H9 (cell line): ENCODE results near the gene FAM221B. TPM values are rescaled to one million over a fixed set of nuclear protein-coding genes. Genes with fewer than 3 reads are reported as not detected.

ENCODE experiments used
- DNase-seq: peaks from one replicate; pipeline ENCODE4 v3.0.0-alpha.2; 2017
- H2AFZ ChIP-seq: one replicate; pipeline ENCODE4 v1.6.1; 2013; ENCODE audit warnings: mild to moderate bottlenecking, low read length, control low read depth, moderate library complexity
- H2AK5ac ChIP-seq: 2 replicates; pipeline ENCODE4 v1.6.1; 2013; ENCODE audit warnings: low read length, control low read depth, mixed read lengths; ENCODE audit not compliant: insufficient read length
- H2BK120ac ChIP-seq: one replicate; pipeline ENCODE4 v1.6.1; 2013; ENCODE audit warnings: low read depth, mild to moderate bottlenecking, low read length, control low read depth, inconsistent platforms; ENCODE audit not compliant: poor library complexity, severe bottlenecking
- H2BK12ac ChIP-seq: 2 replicates; pipeline ENCODE4 v1.6.1; 2013; ENCODE audit warnings: low read length, control low read depth, mixed read lengths, low read depth; ENCODE audit not compliant: insufficient read length
- H2BK15ac ChIP-seq: 2 replicates; pipeline ENCODE4 v1.6.1; 2013; ENCODE audit warnings: low read depth, low read length, control low read depth
- H2BK20ac ChIP-seq: one replicate; pipeline ENCODE4 v1.6.1; 2013; ENCODE audit warnings: low read depth, mild to moderate bottlenecking, low read length, control low read depth, inconsistent platforms; ENCODE audit not compliant: poor library complexity, severe bottlenecking
- H2BK5ac ChIP-seq: 2 replicates; pipeline ENCODE4 v1.6.1; 2013; ENCODE audit warnings: low read length, control low read depth, mixed read lengths; ENCODE audit not compliant: insufficient read length
- H3K14ac ChIP-seq: 2 replicates; pipeline ENCODE4 v1.6.1; 2013; ENCODE audit warnings: low read length, control low read depth; ENCODE audit not compliant: insufficient read depth
- H3K18ac ChIP-seq: 2 replicates; pipeline ENCODE4 v1.6.1; 2013; ENCODE audit warnings: low read depth, mild to moderate bottlenecking, mixed read lengths, low read length, control low read depth; ENCODE audit not compliant: insufficient read length
- H3K23ac ChIP-seq: 2 replicates; pipeline ENCODE4 v1.6.1; 2013; ENCODE audit warnings: low read length, control low read depth, mixed read lengths, low read depth; ENCODE audit not compliant: insufficient read length
- H3K23me2 ChIP-seq: 2 replicates; pipeline ENCODE4 v1.6.1; 2013; ENCODE audit warnings: low read depth, mild to moderate bottlenecking, mixed read lengths, low read length, control low read depth; ENCODE audit not compliant: insufficient read length, poor library complexity, severe bottlenecking
- H3K27ac ChIP-seq: 2 replicates; pipeline ENCODE4 v1.5.1; 2013; ENCODE audit warnings: low read length, control low read depth, mixed read lengths, low read depth; ENCODE audit not compliant: insufficient read length
- H3K27me3 ChIP-seq: 2 replicates; pipeline ENCODE4 v1.6.1; 2013; ENCODE audit warnings: low read length, control low read depth, inconsistent platforms; ENCODE audit not compliant: insufficient read depth
- H3K4ac ChIP-seq: 2 replicates; pipeline ENCODE4 v1.6.1; 2013; ENCODE audit warnings: low read depth, mild to moderate bottlenecking, control low read depth, inconsistent platforms, low read length, moderate library complexity
- H3K4me1 ChIP-seq: 2 replicates; pipeline ENCODE4 v1.6.1; 2013; ENCODE audit warnings: low read length, control low read depth, inconsistent platforms; ENCODE audit not compliant: insufficient read depth
- H3K4me2 ChIP-seq: 2 replicates; pipeline ENCODE4 v1.6.1; 2013; ENCODE audit warnings: low read length, control low read depth, mixed read lengths; ENCODE audit not compliant: insufficient read length, insufficient read depth
- H3K56ac ChIP-seq: 2 replicates; pipeline ENCODE4 v1.6.1; 2013; ENCODE audit warnings: low read depth, mild to moderate bottlenecking, mixed read lengths, low read length, control low read depth; ENCODE audit not compliant: insufficient read length
- H3K79me1 ChIP-seq: 2 replicates; pipeline ENCODE4 v1.6.1; 2013; ENCODE audit warnings: low read depth, mild to moderate bottlenecking, moderate library complexity, low read length, control low read depth, inconsistent platforms; ENCODE audit not compliant: insufficient read depth, poor library complexity, severe bottlenecking
- H3K79me2 ChIP-seq: 2 replicates; pipeline ENCODE4 v1.6.1; 2013; ENCODE audit warnings: low read length, control low read depth, inconsistent platforms; ENCODE audit not compliant: insufficient read depth
- H3K9ac ChIP-seq: 2 replicates; pipeline ENCODE4 v1.6.1; 2013; ENCODE audit warnings: low read length, control low read depth, mixed read lengths; ENCODE audit not compliant: insufficient read length; ENCODE audit errors: extremely low read depth
- H3K9me3 ChIP-seq: one replicate; pipeline ENCODE4 v1.6.1; 2013; ENCODE audit warnings: low read depth, low read length, inconsistent platforms; ENCODE audit not compliant: control insufficient read depth
- H3T11ph ChIP-seq: one replicate; pipeline ENCODE4 v1.6.1; 2013; ENCODE audit warnings: mild to moderate bottlenecking, low read length, control low read depth, inconsistent platforms
- H4K20me1 ChIP-seq: one replicate; pipeline ENCODE4 v1.6.1; 2013; ENCODE audit not compliant: control insufficient read depth, insufficient read length, insufficient read depth
- H4K5ac ChIP-seq: 2 replicates; pipeline ENCODE4 v1.6.1; 2013; ENCODE audit warnings: low read depth, mild to moderate bottlenecking, mixed read lengths, low read length, control low read depth; ENCODE audit not compliant: insufficient read length
- H4K8ac ChIP-seq: replicated peaks from 2 replicates; pipeline ENCODE4 v1.6.1; 2013; ENCODE audit warnings: low read length, control low read depth, mixed read lengths, low read depth; ENCODE audit not compliant: insufficient read length
- H4K91ac ChIP-seq: 2 replicates; pipeline ENCODE4 v1.6.1; 2013; ENCODE audit warnings: low read depth, mild to moderate bottlenecking, moderate library complexity, mixed read lengths, low read length, control low read depth; ENCODE audit not compliant: insufficient read length
- H3K27ac Mint-ChIP-seq, 3 experiments: 2 replicates in 2 of 3; 3 replicates in 1 of 3; pipeline ENCODE4 v1.8.0; 2020 to 2021; ENCODE audit warnings: mixed read lengths in 3 of 3, mild to moderate bottlenecking in 1 of 3, moderate library complexity in 1 of 3
- H3K27me3 Mint-ChIP-seq: 2 replicates; pipeline ENCODE4 v1.8.0; 2021; ENCODE audit warnings: low read depth, mild to moderate bottlenecking, moderate library complexity, mixed read lengths
- H3K36me3 Mint-ChIP-seq, 3 experiments: 2 replicates in 2 of 3; 3 replicates in 1 of 3; pipeline ENCODE4 v1.8.0; 2020 to 2021; ENCODE audit warnings: low read depth in 3 of 3, mixed read lengths in 3 of 3; ENCODE audit not compliant: insufficient read depth in 1 of 3
- H3K4me1 Mint-ChIP-seq, 2 experiments: 2 replicates each; pipeline ENCODE4 v1.8.0; 2020; ENCODE audit warnings: mixed read lengths in 2 of 2
- H3K4me3 Mint-ChIP-seq, 2 experiments: 2 replicates in 1 of 2; 3 replicates in 1 of 2; pipeline ENCODE4 v1.8.0; 2020 to 2021; ENCODE audit warnings: mild to moderate bottlenecking in 2 of 2, mixed read lengths in 2 of 2, moderate library complexity in 1 of 2
- H3K9me3 Mint-ChIP-seq, 2 experiments: 2 replicates in 1 of 2; 3 replicates in 1 of 2; pipeline ENCODE4 v1.8.0; 2020; ENCODE audit warnings: mild to moderate bottlenecking in 2 of 2, mixed read lengths in 2 of 2, moderate library complexity in 1 of 2
- CTCF ChIP-seq: fragments of 200-600 bp; sonication (generic); conservative IDR thresholded peaks from 3 replicates; pipeline ENCODE4 v1.8.0; 2021; ENCODE audit warnings: antibody characterized with exemption, mild to moderate bottlenecking
- WGBS: extraction: QIAGEN DNeasy Blood & Tissue Kit; methylation state at CpG from one replicate; pipeline ENCODE4 v1.1.7; 2013; ENCODE audit warnings: missing lambda C conversion rate, low lambda C conversion rate, mixed read lengths; ENCODE audit not compliant: insufficient read length; ENCODE audit errors: extremely low coverage; 5-methylcytosine and 5-hydroxymethylcytosine counted together
- total RNA-seq: library from RNA; stranded (reverse); gene quantifications from 2 replicates; pipeline ENCODE4 v1.2.1, GENCODE V29; 2021

The FAM221B gene
- total RNA-seq, 1 experiment from 2014 or later = not detected

GRCh38 chr9:35766997-35767396 lies 61.5 kb downstream of the FAM221B start:
- Mint-ChIP-seq H3K4me3 (no peak overlapping the region), H3K27ac (no peak overlapping the region), H3K27me3 (no peaks in the 10 kb centered on the region), H3K4me1 (peaks cover 10 to 12% of the 10 kb centered on the region in 2 experiments; a peak in 3 of 4 replicates), H3K36me3 (no peaks in the 10 kb centered on the region; a peak in 1 of 7 replicates), H3K9me3 (no peaks in the 10 kb centered on the region)
- Histone ChIP-seq H3K4me2 (no peak overlapping the region), H3K27me3 (no peaks in the 10 kb centered on the region), H2BK20ac (no peak overlapping the region), H3K23ac (no peak overlapping the region), H2BK120ac (no peak overlapping the region), H2BK15ac (no peak overlapping the region), H3K18ac (no peak overlapping the region), H3K23me2 (no peaks in the 10 kb centered on the region), H2AFZ (no peak overlapping the region), H3K9me3 (no peaks in the 10 kb centered on the region), H2BK5ac (no peak overlapping the region), H2AK5ac (no peak overlapping the region), H4K8ac (no peak overlapping the region), H3K4me1 (no peaks in the 10 kb centered on the region), H4K91ac (no peak overlapping the region), H4K20me1 (no peaks in the 10 kb centered on the region), H4K5ac (no peak overlapping the region), H3K4ac (no peak overlapping the region), H2BK12ac (no peak overlapping the region), H3K27ac (no peak overlapping the region), H3K56ac (no peak overlapping the region), H3T11ph (no peak overlapping the region), H3K79me1 (no peaks in the 10 kb centered on the region), H3K79me2 (no peaks in the 10 kb centered on the region), H3K14ac (no peak overlapping the region), H3K9ac (no peak overlapping the region)
- DNase-seq = no peak
- TF ChIP-seq CTCF = no peak
- no CpG with 5 or more reads among the region's 2 CpGs for WGBS

Other genes starting within 250 kb of the FAM221B start
- 28.1 and 28.6 TPM in 2 replicates for gene TESK1, start 223.5 kb downstream of the FAM221B start, total RNA-seq
- 3.3 and 3.9 TPM in 2 replicates for gene CD72, start 210.3 kb downstream of the FAM221B start, total RNA-seq
- gene SIT1, start 177.8 kb downstream of the FAM221B start, total RNA-seq = 1.3 and 1.6 TPM in 2 replicates
- 18,417 and 20,652 TPM in 2 replicates for gene RMRP, start 170.7 kb downstream of the FAM221B start, total RNA-seq
- 11.3 and 12.0 TPM in 2 replicates for gene CCDC107, start 170.4 kb downstream of the FAM221B start, total RNA-seq
- 21.6 and 24.4 TPM in 2 replicates for gene ARHGEF39, start 163.5 kb downstream of the FAM221B start, total RNA-seq
- gene CA9, start 154.8 kb downstream of the FAM221B start, total RNA-seq = 0.94 and 1.9 TPM in 2 replicates
- gene TPM2, start 138.8 kb downstream of the FAM221B start, total RNA-seq = 221 and 225 TPM in 2 replicates
- gene TLN1, start 96.5 kb downstream of the FAM221B start, total RNA-seq = 102 and 103 TPM in 2 replicates
- gene CREB3, start 96.1 kb downstream of the FAM221B start, total RNA-seq = 26.9 and 27.3 TPM in 2 replicates
- 90.7 and 103 TPM in 2 replicates for gene GBA2, start 79.5 kb downstream of the FAM221B start, total RNA-seq
- gene RGP1, start 79.4 kb downstream of the FAM221B start, total RNA-seq = 23.5 and 25.7 TPM in 2 replicates
- gene MSMP, start 74.5 kb downstream of the FAM221B start, total RNA-seq = 0.83 and 0.97 TPM in 2 replicates
- gene NPR2, start 37.1 kb downstream of the FAM221B start, total RNA-seq = 12.2 and 12.5 TPM in 2 replicates
- 0.46 and 0.50 TPM in 2 replicates for gene SPAG8, start 16.5 kb downstream of the FAM221B start, total RNA-seq
- 30.9 and 35.9 TPM in 2 replicates for gene HINT2, start 13.7 kb downstream of the FAM221B start, total RNA-seq
- gene TMEM8B, start 496 bp upstream of the FAM221B start, total RNA-seq = 7.9 and 9.3 TPM in 2 replicates
- gene OR13J1, start 41.7 kb upstream of the FAM221B start, total RNA-seq = not detected in 2 replicates
- not detected in 2 replicates for gene HRCT1, start 77.5 kb upstream of the FAM221B start, total RNA-seq
- 0.26 TPM in 1 of 2 replicates, not detected in the other for gene SPAAR, start 80.8 kb upstream of the FAM221B start, total RNA-seq
- not detected in 2 replicates for gene OR2S2, start 129.4 kb upstream of the FAM221B start, total RNA-seq
- gene RECK, start 208.2 kb upstream of the FAM221B start, total RNA-seq = 9.5 and 10.3 TPM in 2 replicates